K562 (cell line): ENCODE data around the gene HYPK. TPM values are rescaled to one million over a fixed set of nuclear protein-coding genes. Genes with fewer than 3 reads are reported as not detected.

Experiments used
- ATAC-seq: fragments of 200-7000 bp; cut with Tn5 transposase; 3 replicates; pipeline ENCODE4 v1.9.1; 2020; ENCODE audit warnings: moderate library complexity
- BruUV-seq: library from RNA; stranded (reverse); fragments of 400-500 nt; replicated peaks from 2 replicates; lab custom pipeline; 2021; lab: Mats Ljungman, UMichigan
- CTCF ChIA-PET: fragments of 300-600 bp; formaldehyde crosslinking; extraction: SDS; loops from one replicate; lab custom pipeline; 2021; ENCODE audit warnings: low intra/inter-chr PET ratio; lab: Yijun Ruan, JAX
- POLR2A ChIA-PET: fragments of 300-600, 350-650 bp; sonication (Branson Sonifier 250); formaldehyde crosslinking; extraction: SDS; loops from one replicate; lab custom pipeline; 2021; ENCODE audit warnings: antibody characterized with exemption, inconsistent platforms; lab: Yijun Ruan, JAX
- DNase-seq, 4 experiments: peaks; one replicate each; pipeline versions ENCODE4 v3.0.0 to v3.0.0-alpha.2; 2011 to 2018; ENCODE audit warnings: low spot score in 3 of 4, mixed read lengths in 3 of 4; ENCODE audit errors: extremely low read depth in 1 of 4
- FAIRE-seq: peaks from 2 replicates; lab custom pipeline; 2011; peaks lifted over from hg19 to GRCh38; lab: Jason Lieb, UNC
- H2AFZ ChIP-seq: 2 replicates; pipeline ENCODE4 v1.6.0; 2011; ENCODE audit warnings: low read depth, low read length, control low read depth, inconsistent platforms
- H3K27ac ChIP-seq: fragments of 200-600 bp; 3 replicates; pipeline ENCODE4 v1.8.0; 2011; ENCODE audit warnings: low read depth, mild to moderate bottlenecking, control low read depth, inconsistent platforms, low read length, moderate library complexity, mixed read lengths; ENCODE audit errors: extremely low read depth
- H3K27me3 ChIP-seq, 2 experiments: fragments of 300-600 bp in 1 of 2; 2 replicates in 1 of 2; 3 replicates in 1 of 2; pipeline versions ENCODE4 v1.6.0 to v1.8.0; 2011; ENCODE audit warnings: inconsistent platforms in 2 of 2, low read length in 2 of 2, mild to moderate bottlenecking in 1 of 2, mixed read lengths in 1 of 2, moderate library complexity in 1 of 2; ENCODE audit not compliant: control insufficient read depth in 2 of 2, insufficient read depth in 2 of 2
- H3K36me3 ChIP-seq: fragments of 300-600 bp; 3 replicates; pipeline ENCODE4 v1.8.0; 2011; ENCODE audit warnings: mild to moderate bottlenecking, low read length, inconsistent platforms; ENCODE audit not compliant: control insufficient read depth, insufficient read depth
- H3K4me1 ChIP-seq, 2 experiments: fragments of 200-600 bp in 1 of 2; replicated peaks in 1 of 2; 2 replicates in 1 of 2; 3 replicates in 1 of 2; pipeline versions ENCODE4 v1.5.1 to v1.8.0; 2011; ENCODE audit warnings: inconsistent platforms in 2 of 2, low read length in 2 of 2, mild to moderate bottlenecking in 1 of 2, mixed read lengths in 1 of 2, moderate library complexity in 1 of 2; ENCODE audit not compliant: control insufficient read depth in 2 of 2, insufficient read depth in 2 of 2
- H3K4me2 ChIP-seq: 2 replicates; pipeline ENCODE4 v1.6.1; 2011; ENCODE audit warnings: low read length, control low read depth, inconsistent platforms, mixed read lengths; ENCODE audit not compliant: insufficient read depth
- H3K4me3 ChIP-seq: fragments of 200-600 bp; sonication (generic), shearing (Covaris generic); 2 replicates; pipeline ENCODE4 v1.5.1; 2016; ENCODE audit warnings: control low read depth, inconsistent platforms
- H3K79me2 ChIP-seq: fragments of 200-600 bp; 3 replicates; pipeline ENCODE4 v1.8.0; 2011; ENCODE audit warnings: low read length, inconsistent platforms; ENCODE audit not compliant: control insufficient read depth, insufficient read depth
- H3K9ac ChIP-seq, 2 experiments: 2 replicates each; pipeline versions ENCODE4 v1.6.0 to v1.6.1; 2011; ENCODE audit warnings: low read depth in 2 of 2, low read length in 2 of 2, control low read depth in 1 of 2, inconsistent platforms in 1 of 2, mild to moderate bottlenecking in 1 of 2, mixed read lengths in 1 of 2; ENCODE audit not compliant: insufficient read depth in 1 of 2
- H3K9me1 ChIP-seq: one replicate; pipeline ENCODE4 v1.6.0; 2011; ENCODE audit warnings: inconsistent platforms, mild to moderate bottlenecking, low read length, moderate library complexity; ENCODE audit not compliant: control insufficient read depth, insufficient read depth
- H3K9me3 ChIP-seq: replicated peaks from 2 replicates; pipeline ENCODE4 v1.5.1; 2011; ENCODE audit warnings: low read depth, low read length, inconsistent platforms; ENCODE audit not compliant: control insufficient read depth, insufficient read depth
- H4K20me1 ChIP-seq: replicated peaks from 2 replicates; pipeline ENCODE4 v1.6.1; 2011; ENCODE audit warnings: low read length, inconsistent platforms, mixed read lengths; ENCODE audit not compliant: control insufficient read depth, insufficient read depth
- CBFA2T2 ChIP-seq: fragments of 450-650 bp; conservative IDR thresholded peaks from 2 replicates; pipeline ENCODE4 v1.6.1; 2017; ENCODE audit warnings: mild to moderate bottlenecking
- CREBBP ChIP-seq: IDR thresholded peaks from one replicate; pipeline ENCODE4 v1.6.1; 2012; ENCODE audit warnings: low read depth, mild to moderate bottlenecking, control low read depth, inconsistent platforms, low read length
- E2F4 ChIP-seq: sonication (generic); formaldehyde crosslinking; IDR thresholded peaks from 2 replicates; pipeline ENCODE4 v1.8.0; 2022; ENCODE audit warnings: mild to moderate bottlenecking, low read depth, missing genetic modification reagents
- IFI16 ChIP-seq: fragments of 250-450 bp; sonication (Bioruptor Pico); IDR thresholded peaks from 2 replicates; pipeline ENCODE4 v2.1.2; 2022; ENCODE audit warnings: mild to moderate bottlenecking, inconsistent platforms
- POLR2A ChIP-seq: fragments of 450-650 bp; conservative IDR thresholded peaks from 2 replicates; pipeline ENCODE4 v1.6.1; 2016
- POLR2AphosphoS2 ChIP-seq: IDR thresholded peaks from 2 replicates; pipeline ENCODE4 v1.6.1; 2012; ENCODE audit warnings: low read length, improper control_type of control experiment
- POLR2AphosphoS5 ChIP-seq: IDR thresholded peaks from 2 replicates; pipeline ENCODE4 v1.6.1; 2011; ENCODE audit warnings: mild to moderate bottlenecking, low read depth, low read length, moderate library complexity; ENCODE audit not compliant: control insufficient read depth, insufficient read depth
- POLR2B ChIP-seq: fragments of 450-650 bp; IDR thresholded peaks from 2 replicates; pipeline ENCODE4 v1.6.1; 2018; ENCODE audit warnings: low read depth; ENCODE audit not compliant: partially characterized antibody
- SUPT5H ChIP-seq: fragments of 450-650 bp; IDR thresholded peaks from 2 replicates; pipeline ENCODE4 v1.6.1; 2016
- THRB ChIP-seq: fragments of 450-650 bp; formaldehyde crosslinking; conservative IDR thresholded peaks from 2 replicates; pipeline ENCODE4 v1.4.0; 2022; ENCODE audit warnings: mild to moderate bottlenecking, missing genetic modification characterization
- ZFP30 ChIP-seq: fragments of 250-450 bp; sonication (Bioruptor Pico); IDR thresholded peaks from 2 replicates; pipeline ENCODE4 v1.8.0; 2022; ENCODE audit warnings: moderate library complexity, mild to moderate bottlenecking, inconsistent platforms, borderline replicate concordance
- ZNF324 ChIP-seq: fragments of 250-450 bp; sonication (Bioruptor Pico); IDR thresholded peaks from 2 replicates; pipeline ENCODE4 v1.4.0; 2020; ENCODE audit warnings: mild to moderate bottlenecking
- WGBS: fragments of 100-300 bp; shearing (Covaris generic); methylation state at CpG from one replicate; pipeline ENCODE4 v1.1.6; 2016; ENCODE audit warnings: low coverage, mixed read lengths; ENCODE audit not compliant: insufficient coverage; ENCODE audit errors: missing lambda C conversion rate; 5-methylcytosine and 5-hydroxymethylcytosine counted together
- in situ Hi-C: fragments of 300-500 bp; cut with MboI; formaldehyde crosslinking; loops from 4 replicates; pipeline ENCODE4 v1.15.0; 2018; ENCODE audit warnings: inconsistent platforms, mixed read lengths
- intact Hi-C: fragments of 100-400 bp; cut with micrococcal nuclease; formaldehyde crosslinking; loops from 2 replicates; pipeline ENCODE4 v1.14.2; 2022
- polyA plus RNA-seq, 8 experiments: library from polyadenylated mRNA; depleted of rRNA in 4 of 8; stranded (reverse) in 5 of 8; unstranded in 3 of 8; fragments of >200 nt; fragmentation: Nextera tagmentation in 2 of 8; fragmentation: Illumina TruSeq in 1 of 8; extraction: Ambion mirVana in 2 of 8; extraction: Trizol in 1 of 8; gene quantifications; 2 replicates each; pipeline versions ENCODE4 v1.2.1 to v1.2.3, GENCODE V29; 2011 to 2014; ENCODE audit warnings: inconsistent platforms in 1 of 8, missing spikeins in 1 of 8
- total RNA-seq, 7 experiments: library from RNA; depleted of rRNA in 6 of 7; stranded (reverse); fragments of >200 nt in 6 of 7; fragmentation: Illumina TruSeq in 2 of 7; extraction: Trizol in 2 of 7; gene quantifications; 2 replicates each; pipeline versions ENCODE4 v1.2.1 to v1.2.3, GENCODE V29; 2011 to 2021; ENCODE audit warnings: low replicate concordance in 1 of 7

Gene HYPK
- total and polyA plus RNA-seq, 9 of the 15 experiments (the other 6 are each of a cell fraction or from before 2014, with no cell fraction given): 7.2 to 28.0 (median 21.1) TPM

- 62% methylated on average over 3 of the region's 3 CpGs for WGBS
- Histone ChIP-seq H3K4me1 (peaks cover 39 to 45% of the 10 kb centered on the region in 2 experiments), H2AFZ (no peak overlapping the region), H3K79me2 (peaks cover 48% of the 10 kb centered on the region), H3K9ac (no peak overlapping the region), H4K20me1 (peaks cover 17% of the 10 kb centered on the region; the same call in 1 of the 2 replicates), H3K9me3 (no peaks in the 10 kb centered on the region), H3K27me3 (no peaks in the 10 kb centered on the region), H3K36me3 (peaks cover 72% of the 10 kb centered on the region), H3K4me2 (no peak overlapping the region), H3K4me3 (no peak overlapping the region), H3K9me1 (peaks cover 17% of the 10 kb centered on the region), H3K27ac (no peak overlapping the region)
- in situ Hi-C loops: no loop called here
- DNase-seq: no peak
- no peak for TF ChIP-seq CBFA2T2
- TF ChIP-seq IFI16: no peak
- peak; percentile 49 for TF ChIP-seq CREBBP
- TF ChIP-seq E2F4: peak; percentile 57; the same call in 1 of the 2 replicates
- 0 out of 2 replicates have a peak, but pooled peaks have one; percentile 4 for TF ChIP-seq THRB (CRISPR knock-in tag)
- no peak for TF ChIP-seq ZFP30 (CRISPR knock-in tag)
- peak; percentile 51 for TF ChIP-seq POLR2A
- peak; percentile 39 for TF ChIP-seq SUPT5H
- 0 out of 2 replicates have a peak, but pooled peaks have one; percentile 20 for TF ChIP-seq POLR2AphosphoS5
- peak; percentile 93 for TF ChIP-seq POLR2AphosphoS2
- TF ChIP-seq POLR2B: peak; percentile 29
- no peak for TF ChIP-seq ZNF324
- ChIA-PET POLR2A (interaction anchor here (1.5 to 4.5 kb wide), 7 partner anchors 8 to 27 kb away, joined by 3 to 26 read pairs (median 10); partner anchors contain the start of gene MFAP1), CTCF (interaction anchor here (0.6 kb wide), 1 partner anchor 9 kb away, joined by 3 read pairs; no protein-coding TSS in a partner anchor)
- ATAC-seq: no peak
- no TSS peak for BruUV-seq
- intact Hi-C loops: no loop called here
- no peak for FAIRE-seq
Measured at GRCh38 chr15:43796566-43796965, 3.8 kb upstream of the HYPK start.
